SK-N-SH (cell line): ENCODE measurements around the gene PRKCH. TPM values are rescaled to one million over a fixed set of nuclear protein-coding genes. Genes with fewer than 3 reads are reported as not detected.

Experiments used
- CTCF ChIA-PET: fragments of 300-600, 350-600 bp; formaldehyde crosslinking; extraction: SDS; loops from one replicate; lab custom pipeline; 2021; lab: Yijun Ruan, JAX
- POLR2A ChIA-PET: fragments of 350-600 bp; sonication (Branson Sonifier 250); formaldehyde crosslinking; extraction: SDS; loops from one replicate; lab custom pipeline; 2020; ENCODE audit warnings: antibody characterized with exemption, inconsistent platforms; lab: Yijun Ruan, JAX
- DNase-seq: peaks from one replicate; pipeline ENCODE4 v3.0.0; 2012
- H2AFZ ChIP-seq: fragments of 200-600 bp; sonication (generic); 2 replicates; pipeline ENCODE4 v1.8.1; 2016; ENCODE audit warnings: antibody characterized with exemption, mild to moderate bottlenecking, low read depth
- H3F3A ChIP-seq: fragments of 200-600 bp; sonication (generic); replicated peaks from 2 replicates; pipeline ENCODE3; 2016; ENCODE audit warnings: antibody characterized with exemption, mild to moderate bottlenecking; ENCODE audit not compliant: insufficient read depth
- H3K27ac ChIP-seq, 2 experiments: fragments of 200-500 bp in 1 of 2; fragments of 200-600 bp in 1 of 2; sonication (Bioruptor generic) in 1 of 2; sonication (generic), shearing (Covaris generic) in 1 of 2; 2 replicates each; pipeline versions ENCODE4 v1.5.1 to v1.6.1; 2014 to 2016; ENCODE audit warnings: low read depth in 2 of 2, inconsistent platforms in 1 of 2, low read length in 1 of 2, mild to moderate bottlenecking in 1 of 2, mixed read lengths in 1 of 2
- H3K27me3 ChIP-seq: fragments of 200-600 bp; sonication (generic), shearing (Covaris generic); 2 replicates; pipeline ENCODE4 v1.6.1; 2016; ENCODE audit warnings: mixed run types; ENCODE audit not compliant: insufficient read depth
- H3K36me3 ChIP-seq, 2 experiments: fragments of 200-500 bp in 1 of 2; fragments of 200-600 bp in 1 of 2; sonication (Bioruptor generic) in 1 of 2; sonication (generic) in 1 of 2; replicated peaks in 1 of 2; 2 replicates each; pipeline versions ENCODE3 to v1.5.1; 2014 to 2016; ENCODE audit warnings: low read length in 1 of 2, mild to moderate bottlenecking in 1 of 2; ENCODE audit not compliant: insufficient read depth in 2 of 2, control insufficient read depth in 1 of 2
- H3K4me1 ChIP-seq, 2 experiments: fragments of 200-500 bp in 1 of 2; fragments of 200-600 bp in 1 of 2; sonication (Bioruptor generic) in 1 of 2; sonication (generic), shearing (Covaris generic) in 1 of 2; 2 replicates each; pipeline versions ENCODE4 v1.5.1 to v1.6.1; 2014 to 2016; ENCODE audit warnings: low read depth in 1 of 2, low read length in 1 of 2, mixed run types in 1 of 2; ENCODE audit not compliant: insufficient read depth in 2 of 2, control insufficient read depth in 1 of 2
- H3K4me2 ChIP-seq: fragments of 200-600 bp; sonication (generic), shearing (Covaris generic); 2 replicates; pipeline ENCODE4 v1.6.1; 2017; ENCODE audit warnings: mixed run types
- H3K4me3 ChIP-seq, 2 experiments: fragments of 200-500 bp in 1 of 2; fragments of 200-600 bp in 1 of 2; sonication (Bioruptor generic) in 1 of 2; sonication (generic), shearing (Covaris generic) in 1 of 2; 2 replicates each; pipeline versions ENCODE4 v1.5.1 to v1.8.1; 2014 to 2016; ENCODE audit warnings: low read depth in 2 of 2, inconsistent platforms in 1 of 2, low read length in 1 of 2, mild to moderate bottlenecking in 1 of 2, mixed read lengths in 1 of 2, moderate library complexity in 1 of 2
- H3K79me2 ChIP-seq: fragments of 200-600 bp; sonication (generic); 2 replicates; pipeline ENCODE4 v1.8.1; 2017; ENCODE audit warnings: mild to moderate bottlenecking; ENCODE audit not compliant: insufficient read depth
- H3K9ac ChIP-seq: fragments of 200-600 bp; sonication (generic); 2 replicates; pipeline ENCODE4 v1.6.1; 2017; ENCODE audit warnings: mixed run types
- H3K9me2 ChIP-seq: fragments of 200-600 bp; sonication (generic); 2 replicates; pipeline ENCODE4 v1.6.1; 2017; ENCODE audit warnings: mixed run types
- H3K9me3 ChIP-seq: fragments of 200-600 bp; sonication (generic); 2 replicates; pipeline ENCODE4 v1.6.1; 2017; ENCODE audit warnings: mixed run types, mild to moderate bottlenecking, moderate library complexity
- H4K20me1 ChIP-seq: fragments of 200-600 bp; sonication (generic); 2 replicates; pipeline ENCODE4 v1.6.1; 2017; ENCODE audit warnings: mild to moderate bottlenecking, mixed run types; ENCODE audit not compliant: insufficient read depth
- EZH2phosphoT487 ChIP-seq: fragments of 200-600 bp; sonication (generic); IDR thresholded peaks from 2 replicates; pipeline ENCODE4 v1.6.1; 2017; ENCODE audit warnings: low read depth, mixed run types, mild to moderate bottlenecking, antibody characterized with exemption, moderate library complexity, borderline replicate concordance
- FOSL2 ChIP-seq: IDR thresholded peaks from 2 replicates; pipeline ENCODE4 v1.4.0; 2012; ENCODE audit warnings: low read depth, mild to moderate bottlenecking, moderate library complexity, borderline replicate concordance
- NFIC ChIP-seq: IDR thresholded peaks from 2 replicates; pipeline ENCODE4 v1.4.0; 2012; ENCODE audit warnings: borderline replicate concordance
- PBX3 ChIP-seq: IDR thresholded peaks from 2 replicates; pipeline ENCODE4; 2012
- RAD21 ChIP-seq: IDR thresholded peaks from 2 replicates; pipeline ENCODE4 v1.6.1; 2012; ENCODE audit warnings: mild to moderate bottlenecking, low read length
- SIN3A ChIP-seq: IDR thresholded peaks from 2 replicates; pipeline ENCODE4 v1.6.1; 2012; ENCODE audit warnings: low read depth, mild to moderate bottlenecking, low read length, moderate library complexity, borderline replicate concordance
- SMC3 ChIP-seq: IDR thresholded peaks from 2 replicates; pipeline ENCODE4 v1.6.1; 2012; ENCODE audit warnings: low read depth, low read length, improper control_type of control experiment
- TAF1 ChIP-seq: IDR thresholded peaks from 2 replicates; pipeline ENCODE4 v1.6.1; 2012; ENCODE audit warnings: low read depth, mild to moderate bottlenecking, low read length, moderate library complexity, borderline replicate concordance
- TCF12 ChIP-seq: IDR thresholded peaks from 2 replicates; pipeline ENCODE4 v1.4.0; 2012
- TEAD4 ChIP-seq: IDR thresholded peaks from 2 replicates; pipeline ENCODE4 v1.4.0; 2012; ENCODE audit warnings: mild to moderate bottlenecking, borderline replicate concordance; ENCODE audit not compliant: insufficient read depth
- ZBTB33 ChIP-seq: IDR thresholded peaks from 2 replicates; pipeline ENCODE4 v1.4.0; 2012; ENCODE audit warnings: low read depth, borderline replicate concordance
- WGBS: methylation state at CpG from one replicate; pipeline ENCODE4 v1.1.6; 2017; ENCODE audit warnings: low lambda C conversion rate; 5-methylcytosine and 5-hydroxymethylcytosine counted together
- polyA plus RNA-seq, 3 experiments: library from polyadenylated mRNA; depleted of rRNA; stranded (reverse); fragments of >200 nt; gene quantifications; 2 replicates each; pipeline ENCODE4 v1.2.3, GENCODE V29; 2012
- TF ChIP-seq, protein P1 (sequence below): fragments of 200-600 bp; sonication (generic); IDR thresholded peaks from 2 replicates; pipeline ENCODE4 v1.6.1; 2017; ENCODE audit warnings: antibody characterized with exemption, mild to moderate bottlenecking, moderate library complexity
- TF ChIP-seq, protein P2 (sequence below): fragments of 150-350 bp; IDR thresholded peaks from 2 replicates; pipeline ENCODE4 v1.6.1; 2016; ENCODE audit warnings: mild to moderate bottlenecking, low read depth, low read length

Gene PRKCH
- polyA plus RNA-seq, 1 of the 3 experiments (the other 2 are of a cell fraction), result 4.2 TPM

GRCh38 chr14:61561657-61562276 is 240.4 kb downstream of the PRKCH start (continued):
- TF ChIP-seq EZH2phosphoT487, result no peak
- peak; percentile 46; the same call in 1 of the 2 replicates for TF ChIP-seq TAF1
- TF ChIP-seq ZBTB33, result peak; percentile 80; the same call in 1 of the 2 replicates
- TF ChIP-seq, protein P1, sequence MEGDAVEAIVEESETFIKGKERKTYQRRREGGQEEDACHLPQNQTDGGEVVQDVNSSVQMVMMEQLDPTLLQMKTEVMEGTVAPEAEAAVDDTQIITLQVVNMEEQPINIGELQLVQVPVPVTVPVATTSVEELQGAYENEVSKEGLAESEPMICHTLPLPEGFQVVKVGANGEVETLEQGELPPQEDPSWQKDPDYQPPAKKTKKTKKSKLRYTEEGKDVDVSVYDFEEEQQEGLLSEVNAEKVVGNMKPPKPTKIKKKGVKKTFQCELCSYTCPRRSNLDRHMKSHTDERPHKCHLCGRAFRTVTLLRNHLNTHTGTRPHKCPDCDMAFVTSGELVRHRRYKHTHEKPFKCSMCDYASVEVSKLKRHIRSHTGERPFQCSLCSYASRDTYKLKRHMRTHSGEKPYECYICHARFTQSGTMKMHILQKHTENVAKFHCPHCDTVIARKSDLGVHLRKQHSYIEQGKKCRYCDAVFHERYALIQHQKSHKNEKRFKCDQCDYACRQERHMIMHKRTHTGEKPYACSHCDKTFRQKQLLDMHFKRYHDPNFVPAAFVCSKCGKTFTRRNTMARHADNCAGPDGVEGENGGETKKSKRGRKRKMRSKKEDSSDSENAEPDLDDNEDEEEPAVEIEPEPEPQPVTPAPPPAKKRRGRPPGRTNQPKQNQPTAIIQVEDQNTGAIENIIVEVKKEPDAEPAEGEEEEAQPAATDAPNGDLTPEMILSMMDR, result no peak
- peak; percentile 88; the same call in 1 of the 2 replicates for TF ChIP-seq SIN3A

GRCh38 chr14:61562321-61563161 is 241.2 kb downstream of the PRKCH start:
- no peak for DNase-seq
- Histone ChIP-seq H3K9ac (peak overlapping the region; percentile 71), H3K9me3 (no peaks in the 10 kb centered on the region), H3K27me3 (no peaks in the 10 kb centered on the region), H2AFZ (no peak overlapping the region), H3K36me3 (no peaks in the 10 kb centered on the region), H3K79me2 (no peaks in the 10 kb centered on the region), H3K4me1 (peaks cover 54 to 55% of the 10 kb centered on the region in 2 experiments), H4K20me1 (no peaks in the 10 kb centered on the region), H3K4me3 (no peak overlapping the region), H3K4me2 (peak overlapping the region; percentile 67), H3F3A (peaks cover 49% of the 10 kb centered on the region), H3K27ac (peak overlapping the region; percentile 94 to 97), H3K9me2 (no peaks in the 10 kb centered on the region)
- 47% methylated on average over 5 of the region's 7 CpGs for WGBS
- ChIA-PET POLR2A (no interaction called here), CTCF (interaction anchor here (0.9 to 1.0 kb wide), 2 partner anchors 9 to 275 kb away, joined by 3 to 4 read pairs; no protein-coding TSS in a partner anchor)
- TF ChIP-seq SMC3, result no peak
- peak; percentile 70; the same call in 1 of the 2 replicates for TF ChIP-seq ZBTB33
- TF ChIP-seq TCF12, result peak; percentile 87
- peak; percentile 97 for TF ChIP-seq FOSL2
- TF ChIP-seq PBX3, result peak; percentile 89
- peak; percentile 50; the same call in 1 of the 2 replicates for TF ChIP-seq TAF1
- TF ChIP-seq, protein P2, sequence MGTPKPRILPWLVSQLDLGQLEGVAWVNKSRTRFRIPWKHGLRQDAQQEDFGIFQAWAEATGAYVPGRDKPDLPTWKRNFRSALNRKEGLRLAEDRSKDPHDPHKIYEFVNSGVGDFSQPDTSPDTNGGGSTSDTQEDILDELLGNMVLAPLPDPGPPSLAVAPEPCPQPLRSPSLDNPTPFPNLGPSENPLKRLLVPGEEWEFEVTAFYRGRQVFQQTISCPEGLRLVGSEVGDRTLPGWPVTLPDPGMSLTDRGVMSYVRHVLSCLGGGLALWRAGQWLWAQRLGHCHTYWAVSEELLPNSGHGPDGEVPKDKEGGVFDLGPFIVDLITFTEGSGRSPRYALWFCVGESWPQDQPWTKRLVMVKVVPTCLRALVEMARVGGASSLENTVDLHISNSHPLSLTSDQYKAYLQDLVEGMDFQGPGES, result no peak
- TF ChIP-seq TEAD4, result peak; percentile 73; the same call in 1 of the 2 replicates
- TF ChIP-seq RAD21, result no peak
- TF ChIP-seq SIN3A, result peak; percentile 51; the same call in 1 of the 2 replicates
- TF ChIP-seq NFIC, result peak; percentile 65
